Measurements from ENCODE around the gene ELMO3. TPM values are rescaled to one million over a fixed set of nuclear protein-coding genes. Genes with fewer than 3 reads are reported as not detected.

Gene ELMO3
- total RNA-seq, 1 donor from 2014 or later, result 0.54 TPM

- DNase-seq (no peak), ATAC-seq (ENCODE audit: poor library complexity) (no peak)
- intact Hi-C loops (cut with DNase I), result no loop called here
Observed at GRCh38 chr16:67162506-67163163, 36.3 kb upstream of the ELMO3 start.

DNA sequence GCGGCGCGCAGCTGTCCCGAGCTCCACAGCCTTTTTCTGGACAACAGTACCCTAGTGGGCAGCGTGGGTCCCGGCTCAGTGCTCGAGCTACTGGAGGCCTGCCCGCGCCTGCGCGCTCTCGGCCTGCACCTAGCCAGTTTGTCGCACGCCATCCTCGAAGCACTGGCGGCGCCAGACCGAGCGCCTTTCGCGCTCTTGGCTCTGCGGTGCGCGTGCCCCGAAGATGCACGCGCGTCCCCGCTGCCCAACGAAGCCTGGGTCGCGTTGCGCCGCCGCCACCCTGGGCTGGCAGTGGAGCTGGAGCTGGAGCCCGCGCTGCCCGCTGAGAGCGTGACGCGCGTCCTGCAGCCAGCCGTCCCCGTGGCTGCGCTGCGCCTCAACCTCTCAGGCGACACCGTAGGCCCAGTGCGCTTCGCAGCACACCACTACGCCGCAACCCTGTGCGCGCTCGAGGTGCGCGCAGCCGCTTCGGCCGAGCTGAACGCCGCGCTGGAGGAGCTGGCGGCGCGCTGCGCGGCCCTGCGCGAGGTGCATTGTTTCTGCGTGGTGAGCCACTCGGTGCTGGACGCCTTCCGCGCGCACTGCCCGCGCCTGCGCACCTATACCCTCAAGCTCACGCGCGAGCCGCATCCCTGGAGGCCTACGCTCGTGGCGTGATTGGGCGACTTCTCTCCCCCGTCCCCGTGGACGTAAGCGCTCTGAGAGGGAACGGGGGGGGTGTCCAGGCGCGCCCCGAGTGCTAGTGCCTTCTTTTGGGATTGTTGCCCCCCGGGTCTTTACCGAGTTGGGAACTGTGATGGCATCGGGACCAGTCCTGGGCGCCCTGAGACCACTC is 35.5 kb upstream of the ELMO3 start:
- ATAC-seq (ENCODE audit: poor library complexity) (peak; percentile 51), DNase-seq (peak; percentile 84)
- intact Hi-C loops (cut with DNase I), result no loop called here

GRCh38 chr16:67163999-67164558 is 34.9 kb upstream of the ELMO3 start:
- DNase-seq (peak; percentile 55), ATAC-seq (ENCODE audit: poor library complexity) (peak; percentile 7)
- intact Hi-C loops (cut with DNase I), result no loop called here

DNA sequence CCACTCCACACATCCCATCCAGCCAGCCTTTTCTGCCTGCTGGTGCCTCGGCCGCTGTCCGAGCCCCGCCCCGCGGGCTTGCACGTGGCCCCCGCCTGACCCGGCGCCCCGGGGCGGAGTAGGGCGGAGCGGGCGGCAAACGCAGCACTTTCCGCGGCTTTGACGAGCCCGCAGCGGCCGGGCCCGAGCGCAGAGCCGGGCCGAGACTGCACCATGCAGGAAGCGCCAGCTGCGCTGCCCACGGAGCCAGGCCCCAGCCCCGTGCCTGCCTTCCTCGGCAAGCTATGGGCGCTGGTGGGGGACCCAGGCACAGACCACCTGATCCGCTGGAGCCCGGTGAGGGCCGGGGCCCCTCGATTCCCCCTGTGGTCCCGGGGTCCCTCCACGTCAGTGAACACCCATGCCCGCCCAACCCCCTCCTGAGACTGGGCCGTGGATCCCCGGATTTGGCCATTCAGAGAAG is 34.3 kb upstream of the ELMO3 start, which contains the start of gene HSF4:
Gene HSF4 (plus strand): TSS at position 147 of the 463 bp plus-strand sequence. CDS start 67 bp downstream, at position 214.
- peak; percentile 53 for ATAC-seq (ENCODE audit: poor library complexity)
- DNase-seq, result peak; percentile 86
- intact Hi-C loops (cut with DNase I), result no loop called here

GRCh38 chr16:67165121-67166078 is 33.5 kb upstream of the ELMO3 start:
- no peak for ATAC-seq (ENCODE audit: poor library complexity)
- intact Hi-C loops (cut with DNase I), result no loop called here
- DNase-seq, result no peak

GRCh38 chr16:67166110-67166547 is 32.8 kb upstream of the ELMO3 start:
- intact Hi-C loops (cut with DNase I), result no loop called here
- no peak for DNase-seq
- no peak for ATAC-seq (ENCODE audit: poor library complexity)

- intact Hi-C loops (cut with DNase I), result no loop called here
- ATAC-seq (ENCODE audit: poor library complexity), result no peak
- DNase-seq, result no peak
Observed at GRCh38 chr16:67166598-67167168, 32.2 kb upstream of the ELMO3 start.

GRCh38 chr16:67167588-67167987 is 31.3 kb upstream of the ELMO3 start:
- ATAC-seq (ENCODE audit: poor library complexity) (no peak), DNase-seq (no peak)
- intact Hi-C loops (cut with DNase I), result no loop called here

DNA sequence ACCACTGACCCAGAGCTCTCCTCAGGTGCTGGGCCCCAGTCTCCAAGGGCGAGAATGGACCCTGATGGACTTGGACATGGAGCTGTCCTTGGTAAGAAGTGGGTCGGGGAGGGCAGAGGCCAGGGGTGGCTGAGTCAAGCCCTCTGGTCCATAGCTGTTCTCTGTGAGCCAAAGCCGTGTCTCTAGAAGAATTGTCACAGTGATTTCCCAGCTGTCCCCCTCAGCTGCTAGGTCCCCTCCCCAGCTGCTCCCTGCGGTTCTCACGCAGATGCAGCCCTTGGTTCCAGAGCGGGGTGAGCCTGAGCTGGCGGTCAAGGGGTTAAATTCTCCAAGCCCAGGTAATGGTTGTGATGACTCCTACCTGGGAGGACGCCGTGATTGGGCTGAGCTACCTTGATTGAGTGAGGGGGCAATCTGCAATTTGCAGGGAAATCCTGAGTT is 29.9 kb upstream of the ELMO3 start:
- ATAC-seq (ENCODE audit: poor library complexity) (no peak), DNase-seq (no peak)
- intact Hi-C loops (cut with DNase I), result no loop called here

DNA sequence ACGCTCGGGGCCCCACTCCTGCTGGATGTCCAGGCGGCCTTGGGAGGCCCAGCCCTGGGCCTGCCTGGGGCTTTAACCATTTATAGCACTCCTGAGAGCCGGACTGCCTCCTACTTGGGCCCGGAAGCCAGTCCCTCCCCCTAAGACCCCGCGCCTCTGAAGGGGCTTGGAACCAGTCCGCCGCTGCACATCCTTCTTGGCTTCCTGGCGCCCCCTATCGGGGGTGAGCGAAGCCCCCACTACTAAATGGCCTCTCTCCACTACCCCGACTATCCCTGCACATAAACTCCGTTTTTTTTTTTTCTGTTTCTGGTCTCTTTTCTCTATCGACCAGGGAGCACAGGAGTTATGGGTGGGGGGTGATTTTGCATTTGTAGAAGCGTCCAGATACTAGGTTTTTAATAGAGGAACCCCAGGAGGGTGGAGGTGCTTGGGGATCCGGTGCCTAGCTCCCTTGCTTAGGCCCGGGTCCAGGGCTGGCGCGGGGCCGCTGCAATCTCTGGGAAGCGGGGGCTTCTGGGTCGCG is 29.2 kb upstream of the ELMO3 start:
- ATAC-seq (ENCODE audit: poor library complexity) (no peak), DNase-seq (peak; percentile 73)
- intact Hi-C loops (cut with DNase I), result no loop called here

DNA sequence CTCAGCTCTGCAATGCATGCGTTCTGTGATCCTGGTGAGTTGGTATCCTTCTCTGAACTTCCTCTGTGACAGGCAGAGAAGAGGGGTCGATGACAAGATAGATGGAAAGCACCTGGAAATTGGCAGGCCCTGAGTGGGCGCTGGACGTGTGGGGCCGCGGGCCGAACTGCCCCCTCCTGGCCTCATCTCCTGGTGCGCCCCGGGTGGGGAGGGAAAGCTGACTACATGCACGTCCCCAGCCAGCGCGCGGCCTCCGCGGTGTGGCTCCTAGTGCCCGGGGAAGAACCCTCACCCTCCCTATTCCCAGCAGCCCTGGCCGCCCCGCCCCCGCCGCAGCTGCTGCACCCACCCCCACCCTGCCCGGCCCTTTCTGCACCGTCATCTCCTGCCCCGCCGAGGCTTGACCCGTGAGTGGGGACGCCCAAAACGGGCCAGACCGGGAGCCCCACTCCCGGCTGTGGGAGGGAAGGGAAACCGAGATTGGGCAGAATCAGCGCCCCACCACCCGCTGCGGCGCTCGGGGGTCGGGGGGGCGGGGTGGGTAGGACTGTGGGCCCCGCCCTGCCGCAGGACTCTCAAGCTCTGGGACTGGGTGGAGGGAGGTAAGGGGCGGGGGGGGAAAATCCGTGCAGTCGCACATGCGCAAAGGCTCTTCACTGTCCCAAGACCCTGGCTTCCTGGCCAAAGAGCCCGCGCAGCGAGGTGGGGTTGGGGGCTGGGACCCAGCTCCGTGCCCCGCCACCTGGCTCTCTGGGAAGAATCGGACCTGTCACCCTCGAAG is 28.6 kb upstream of the ELMO3 start, which contains the start of gene NOL3:
Gene NOL3 (plus strand): TSS at position 371 of the 781 bp plus-strand sequence.
- peak; percentile 93 for DNase-seq
- peak; percentile 76 for ATAC-seq (ENCODE audit: poor library complexity)
- intact Hi-C loops (cut with DNase I), result no loop called here

- no peak for DNase-seq
- ATAC-seq (ENCODE audit: poor library complexity), result peak; percentile 12
- intact Hi-C loops (cut with DNase I), result no loop called here
Observed at GRCh38 chr16:67170949-67171649, 27.8 kb upstream of the ELMO3 start.

DNA sequence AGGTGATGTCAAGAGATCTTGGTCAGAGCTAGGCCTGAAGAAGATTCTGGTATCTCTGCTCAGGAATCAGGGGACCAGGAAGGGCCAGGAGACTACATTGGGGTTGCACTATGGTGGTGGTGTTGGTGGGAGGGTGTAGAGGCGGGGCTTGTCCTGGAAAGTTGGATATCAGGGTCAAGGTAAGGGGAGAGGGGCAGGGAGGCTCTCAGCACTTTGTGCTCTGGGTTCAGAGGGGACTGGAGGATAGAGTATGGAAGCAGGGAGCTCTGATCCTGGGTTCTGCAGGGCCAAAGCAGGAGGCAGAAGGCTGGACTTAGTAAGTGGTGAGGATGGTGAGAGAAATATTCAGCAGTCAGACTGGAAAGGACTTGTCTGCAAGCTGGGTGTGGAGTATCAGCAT is 25.6 kb upstream of the ELMO3 start:
- no peak for DNase-seq
- no peak for ATAC-seq (ENCODE audit: poor library complexity)
- intact Hi-C loops (cut with DNase I), result no loop called here

DNA sequence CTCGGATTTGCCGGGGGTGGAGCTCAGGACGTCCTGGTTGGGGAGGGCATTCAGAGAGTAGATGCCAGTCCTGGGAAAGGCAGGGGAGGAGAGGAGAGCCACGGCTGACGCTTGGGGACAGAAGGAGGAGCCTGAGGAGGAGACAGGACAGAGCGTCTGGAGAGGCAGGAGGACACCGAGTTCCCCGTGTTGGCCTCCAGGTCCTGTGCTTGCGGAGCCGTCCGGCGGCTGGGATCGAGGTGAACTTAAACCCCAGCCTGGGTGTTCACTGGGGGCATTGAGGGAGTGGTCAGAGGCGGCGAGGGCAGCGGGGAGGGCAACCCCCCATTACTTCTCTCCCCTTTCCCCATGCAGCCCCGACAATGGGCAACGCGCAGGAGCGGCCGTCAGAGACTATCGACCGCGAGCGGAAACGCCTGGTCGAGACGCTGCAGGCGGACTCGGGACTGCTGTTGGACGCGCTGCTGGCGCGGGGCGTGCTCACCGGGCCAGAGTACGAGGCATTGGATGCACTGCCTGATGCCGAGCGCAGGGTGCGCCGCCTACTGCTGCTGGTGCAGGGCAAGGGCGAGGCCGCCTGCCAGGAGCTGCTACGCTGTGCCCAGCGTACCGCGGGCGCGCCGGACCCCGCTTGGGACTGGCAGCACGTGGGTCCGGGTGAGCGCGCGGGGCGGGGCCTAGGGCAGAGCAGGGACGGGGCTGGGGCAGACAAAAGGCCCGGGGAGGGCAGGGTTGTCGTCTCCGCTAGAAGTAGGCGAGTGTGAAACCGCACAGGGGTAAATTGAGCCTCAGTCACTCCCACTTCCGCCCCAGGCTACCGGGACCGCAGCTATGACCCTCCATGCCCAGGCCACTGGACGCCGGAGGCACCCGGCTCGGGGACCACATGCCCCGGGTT is 24.9 kb upstream of the ELMO3 start:
- DNase-seq (peak; percentile 94), ATAC-seq (ENCODE audit: poor library complexity) (peak; percentile 70)
- intact Hi-C loops (cut with DNase I), result no loop called here

DNA sequence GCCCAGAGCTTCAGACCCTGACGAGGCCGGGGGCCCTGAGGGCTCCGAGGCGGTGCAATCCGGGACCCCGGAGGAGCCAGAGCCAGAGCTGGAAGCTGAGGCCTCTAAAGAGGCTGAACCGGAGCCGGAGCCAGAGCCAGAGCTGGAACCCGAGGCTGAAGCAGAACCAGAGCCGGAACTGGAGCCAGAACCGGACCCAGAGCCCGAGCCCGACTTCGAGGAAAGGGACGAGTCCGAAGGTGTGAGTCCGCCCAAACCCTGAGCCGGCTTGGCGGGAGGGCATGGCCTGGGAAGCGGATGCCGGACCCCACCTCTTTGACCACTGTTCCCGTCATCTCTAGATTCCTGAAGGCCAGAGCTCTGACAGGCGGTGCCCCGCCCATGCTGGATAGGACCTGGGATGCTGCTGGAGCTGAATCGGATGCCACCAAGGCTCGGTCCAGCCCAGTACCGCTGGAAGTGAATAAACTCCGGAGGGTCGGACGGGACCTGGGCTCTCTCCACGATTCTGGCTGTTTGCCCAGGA is 24.2 kb upstream of the ELMO3 start:
- DNase-seq (no peak), ATAC-seq (ENCODE audit: poor library complexity) (no peak)
- intact Hi-C loops (cut with DNase I), result no loop called here
